Measurements from ENCODE around the gene SPRN.
"Not testable (repeated sequence)": the region's sequence is repeated elsewhere in the genome, so short reads cannot be mapped to it uniquely, and the experiment has no call there.

The SPRN gene

GRCh38 chr10:133388236-133388972 is 36.0 kb downstream of the SPRN start:
- H3K27me3 ChIP-seq (ENCODE audit: control insufficient read depth in 2 of 2, insufficient read depth in 2 of 2, low read length in 2 of 2), result no peaks in the 10 kb centered on the region
- peak overlapping the region in 1 of 2 donors; percentile 65 for H3K4me3 ChIP-seq (ENCODE audit: low read length in 2 of 2)
- peaks cover under 1 to 7% of the 10 kb centered on the region in 2 donors for H3K4me1 ChIP-seq (ENCODE audit: control insufficient read depth in 2 of 2, insufficient read depth in 2 of 2, low read length in 2 of 2)
- H3K36me3 ChIP-seq (ENCODE audit: control insufficient read depth in 2 of 2, insufficient read depth in 2 of 2, low read length in 2 of 2), result peaks cover 3 to 8% of the 10 kb centered on the region in 2 donors
- peak overlapping the region in 1 of 2 donors; percentile 12 for H3K9ac ChIP-seq (ENCODE audit: low read depth in 1 of 2, low read length in 2 of 2)
- H3K27ac ChIP-seq (ENCODE audit: low read depth in 2 of 2, low read length in 2 of 2), result peak overlapping the region; percentile 42 to 69
- H3K9me3 ChIP-seq (ENCODE audit: control insufficient read depth in 2 of 2, low read length in 2 of 2), result no peaks in the 10 kb centered on the region

- not testable (repeated sequence) for H3K27ac ChIP-seq (ENCODE audit: low read depth in 2 of 2, low read length in 2 of 2); H3K27me3 ChIP-seq (ENCODE audit: control insufficient read depth in 2 of 2, insufficient read depth in 2 of 2, low read length in 2 of 2); H3K4me3 ChIP-seq (ENCODE audit: low read length in 2 of 2); H3K9ac ChIP-seq (ENCODE audit: low read depth in 1 of 2, low read length in 2 of 2); H3K4me1 ChIP-seq (ENCODE audit: control insufficient read depth in 2 of 2, insufficient read depth in 2 of 2, low read length in 2 of 2); H3K9me3 ChIP-seq (ENCODE audit: control insufficient read depth in 2 of 2, low read length in 2 of 2)
- peaks cover 3 to 11% of the 10 kb centered on the region in 2 donors for H3K36me3 ChIP-seq (ENCODE audit: control insufficient read depth in 2 of 2, insufficient read depth in 2 of 2, low read length in 2 of 2)
Observed at GRCh38 chr10:133386951-133387350, 37.5 kb downstream of the SPRN start.

- Histone ChIP-seq H3K9ac (ENCODE audit: low read depth in 1 of 2, low read length in 2 of 2) (no peak overlapping the region), H3K27me3 (ENCODE audit: control insufficient read depth in 2 of 2, insufficient read depth in 2 of 2, low read length in 2 of 2) (no peaks in the 10 kb centered on the region), H3K27ac (ENCODE audit: low read depth in 2 of 2, low read length in 2 of 2) (no peak overlapping the region), H3K4me3 (ENCODE audit: low read length in 2 of 2) (no peak overlapping the region), H3K9me3 (ENCODE audit: control insufficient read depth in 2 of 2, low read length in 2 of 2) (no peaks in the 10 kb centered on the region), H3K4me1 (ENCODE audit: control insufficient read depth in 2 of 2, insufficient read depth in 2 of 2, low read length in 2 of 2) (peaks cover 0 to 1% of the 10 kb centered on the region in 2 donors), H3K36me3 (ENCODE audit: control insufficient read depth in 2 of 2, insufficient read depth in 2 of 2, low read length in 2 of 2) (peaks cover 3 to 9% of the 10 kb centered on the region in 2 donors)
Observed at GRCh38 chr10:133385214-133385613, 39.2 kb downstream of the SPRN start.

- Histone ChIP-seq H3K36me3 (ENCODE audit: control insufficient read depth in 2 of 2, insufficient read depth in 2 of 2, low read length in 2 of 2) (peaks cover 3 to 8% of the 10 kb centered on the region in 2 donors), H3K4me1 (ENCODE audit: control insufficient read depth in 2 of 2, insufficient read depth in 2 of 2, low read length in 2 of 2) (peaks cover 5% of the 10 kb centered on the region in 2 donors), H3K27ac (ENCODE audit: low read depth in 2 of 2, low read length in 2 of 2) (no peak overlapping the region), H3K27me3 (ENCODE audit: control insufficient read depth in 2 of 2, insufficient read depth in 2 of 2, low read length in 2 of 2) (no peaks in the 10 kb centered on the region), H3K9me3 (ENCODE audit: control insufficient read depth in 2 of 2, low read length in 2 of 2) (no peaks in the 10 kb centered on the region), H3K9ac (ENCODE audit: low read depth in 1 of 2, low read length in 2 of 2) (no peak overlapping the region), H3K4me3 (ENCODE audit: low read length in 2 of 2) (no peak overlapping the region)
Observed at GRCh38 chr10:133384071-133384470, 40.4 kb downstream of the SPRN start.

- H3K36me3 ChIP-seq (ENCODE audit: control insufficient read depth in 2 of 2, insufficient read depth in 2 of 2, low read length in 2 of 2), result peaks cover 3 to 6% of the 10 kb centered on the region in 2 donors
Observed at GRCh38 chr10:133383551-133383950, 40.9 kb downstream of the SPRN start.

GRCh38 chr10:133381036-133381435 is 43.4 kb downstream of the SPRN start:
- Histone ChIP-seq H3K4me3 (ENCODE audit: low read length in 2 of 2) (no peak overlapping the region), H3K27ac (ENCODE audit: low read depth in 2 of 2, low read length in 2 of 2) (no peak overlapping the region), H3K9ac (ENCODE audit: low read depth in 1 of 2, low read length in 2 of 2) (no peak overlapping the region), H3K27me3 (ENCODE audit: control insufficient read depth in 2 of 2, insufficient read depth in 2 of 2, low read length in 2 of 2) (no peaks in the 10 kb centered on the region), H3K4me1 (ENCODE audit: control insufficient read depth in 2 of 2, insufficient read depth in 2 of 2, low read length in 2 of 2) (peaks cover 13 to 14% of the 10 kb centered on the region in 2 donors), H3K9me3 (ENCODE audit: control insufficient read depth in 2 of 2, low read length in 2 of 2) (no peaks in the 10 kb centered on the region), H3K36me3 (ENCODE audit: control insufficient read depth in 2 of 2, insufficient read depth in 2 of 2, low read length in 2 of 2) (peaks cover 3 to 6% of the 10 kb centered on the region in 2 donors)

More at GRCh38 chr10:133383551-133383950, 40.9 kb downstream of the SPRN start:
- Histone ChIP-seq H3K4me3 (ENCODE audit: low read length in 2 of 2) (no peak overlapping the region), H3K9me3 (ENCODE audit: control insufficient read depth in 2 of 2, low read length in 2 of 2) (no peaks in the 10 kb centered on the region), H3K9ac (ENCODE audit: low read depth in 1 of 2, low read length in 2 of 2) (no peak overlapping the region), H3K27me3 (ENCODE audit: control insufficient read depth in 2 of 2, insufficient read depth in 2 of 2, low read length in 2 of 2) (no peaks in the 10 kb centered on the region), H3K27ac (ENCODE audit: low read depth in 2 of 2, low read length in 2 of 2) (no peak overlapping the region), H3K4me1 (ENCODE audit: control insufficient read depth in 2 of 2, insufficient read depth in 2 of 2, low read length in 2 of 2) (peaks cover 5% of the 10 kb centered on the region in 2 donors)

GRCh38 chr10:133379801-133380666 is 44.4 kb downstream of the SPRN start:
- Histone ChIP-seq H3K36me3 (ENCODE audit: control insufficient read depth in 2 of 2, insufficient read depth in 2 of 2, low read length in 2 of 2) (peaks cover 3 to 6% of the 10 kb centered on the region in 2 donors), H3K9ac (ENCODE audit: low read depth in 1 of 2, low read length in 2 of 2) (peak overlapping the region in 1 of 2 donors; percentile 72), H3K9me3 (ENCODE audit: control insufficient read depth in 2 of 2, low read length in 2 of 2) (no peaks in the 10 kb centered on the region), H3K27ac (ENCODE audit: low read depth in 2 of 2, low read length in 2 of 2) (peak overlapping the region in 1 of 2 donors; percentile 52), H3K27me3 (ENCODE audit: control insufficient read depth in 2 of 2, insufficient read depth in 2 of 2, low read length in 2 of 2) (no peaks in the 10 kb centered on the region), H3K4me3 (ENCODE audit: low read length in 2 of 2) (peak overlapping the region; percentile 65 to 74), H3K4me1 (ENCODE audit: control insufficient read depth in 2 of 2, insufficient read depth in 2 of 2, low read length in 2 of 2) (peaks cover 13 to 14% of the 10 kb centered on the region in 2 donors)

GRCh38 chr10:133379152-133379800 is 45.1 kb downstream of the SPRN start, which contains the start of gene PAOX:
Gene PAOX (plus strand): TSS chr10:133379262. CDS start chr10:133379317, 55 bp downstream.
- Histone ChIP-seq H3K9ac (ENCODE audit: low read depth in 1 of 2, low read length in 2 of 2) (peak within 1 kb of the TSS; percentile 70 to 80), H3K27ac (ENCODE audit: low read depth in 2 of 2, low read length in 2 of 2) (peak within 1 kb of the TSS; percentile 76 to 86), H3K4me1 (ENCODE audit: control insufficient read depth in 2 of 2, insufficient read depth in 2 of 2, low read length in 2 of 2) (peaks cover 15 to 17% of the 10 kb centered on the region in 2 donors), H3K36me3 (ENCODE audit: control insufficient read depth in 2 of 2, insufficient read depth in 2 of 2, low read length in 2 of 2) (peaks cover 0 to 6% of the 10 kb centered on the region in 2 donors), H3K9me3 (ENCODE audit: control insufficient read depth in 2 of 2, low read length in 2 of 2) (no peaks in the 10 kb centered on the region), H3K27me3 (ENCODE audit: control insufficient read depth in 2 of 2, insufficient read depth in 2 of 2, low read length in 2 of 2) (no peaks in the 10 kb centered on the region), H3K4me3 (ENCODE audit: low read length in 2 of 2) (peak within 1 kb of the TSS; percentile 74 to 82)

- H3K9ac ChIP-seq (ENCODE audit: low read depth in 1 of 2, low read length in 2 of 2), result peak overlapping the region; percentile 70 to 80
- H3K4me3 ChIP-seq (ENCODE audit: low read length in 2 of 2), result peak overlapping the region; percentile 74 to 82
- H3K36me3 ChIP-seq (ENCODE audit: control insufficient read depth in 2 of 2, insufficient read depth in 2 of 2, low read length in 2 of 2), result peaks cover 0 to 2% of the 10 kb centered on the region in 2 donors
- no peaks in the 10 kb centered on the region for H3K27me3 ChIP-seq (ENCODE audit: control insufficient read depth in 2 of 2, insufficient read depth in 2 of 2, low read length in 2 of 2)
- no peaks in the 10 kb centered on the region for H3K9me3 ChIP-seq (ENCODE audit: control insufficient read depth in 2 of 2, low read length in 2 of 2)
- peaks cover 20 to 22% of the 10 kb centered on the region in 2 donors for H3K4me1 ChIP-seq (ENCODE audit: control insufficient read depth in 2 of 2, insufficient read depth in 2 of 2, low read length in 2 of 2)
- H3K27ac ChIP-seq (ENCODE audit: low read depth in 2 of 2, low read length in 2 of 2), result peak overlapping the region; percentile 76 to 86
Observed at GRCh38 chr10:133378251-133379096, 46.0 kb downstream of the SPRN start.
